Body of pancreas (tissue), 4 donors: ENCODE data around the gene PDE11A.

Experiments used
- CTCF ChIP-seq, 7 experiments: fragments of 450-650 bp in 4 of 7; fragments of 200-600 bp in 3 of 7; sonication (generic) in 3 of 7; IDR thresholded peaks; one replicate each; pipeline ENCODE4 v1.5.1; 2016 to 2019; ENCODE audit warnings: antibody characterized with exemption in 7 of 7
- POLR2A ChIP-seq, 3 donors: fragments of 450-650 bp; IDR thresholded peaks; one replicate each; pipeline ENCODE4 v1.6.1; 2016; ENCODE audit warnings: antibody characterized with exemption in 3 of 3, mild to moderate bottlenecking in 2 of 3

- TF ChIP-seq CTCF (IDR thresholded peaks at IDR 0.05) (no peak), POLR2A (IDR thresholded peaks at IDR 0.05) (no peak)
Observed at GRCh38 chr2:178108176-178108575, 35.6 kb upstream of the PDE11A start.
